Suppressor macrophage treated with lipopolysaccharide for 4 hours (primary cell): ENCODE data around the gene ANKRD34A.
A peak's percentile ranks its signal among the peaks of the same experiment; 100 is the strongest.

Source experiments
- DNase-seq: peaks from one replicate; pipeline ENCODE4 v3.0.0-alpha.2; 2020

ANKRD34A gene

DNA sequence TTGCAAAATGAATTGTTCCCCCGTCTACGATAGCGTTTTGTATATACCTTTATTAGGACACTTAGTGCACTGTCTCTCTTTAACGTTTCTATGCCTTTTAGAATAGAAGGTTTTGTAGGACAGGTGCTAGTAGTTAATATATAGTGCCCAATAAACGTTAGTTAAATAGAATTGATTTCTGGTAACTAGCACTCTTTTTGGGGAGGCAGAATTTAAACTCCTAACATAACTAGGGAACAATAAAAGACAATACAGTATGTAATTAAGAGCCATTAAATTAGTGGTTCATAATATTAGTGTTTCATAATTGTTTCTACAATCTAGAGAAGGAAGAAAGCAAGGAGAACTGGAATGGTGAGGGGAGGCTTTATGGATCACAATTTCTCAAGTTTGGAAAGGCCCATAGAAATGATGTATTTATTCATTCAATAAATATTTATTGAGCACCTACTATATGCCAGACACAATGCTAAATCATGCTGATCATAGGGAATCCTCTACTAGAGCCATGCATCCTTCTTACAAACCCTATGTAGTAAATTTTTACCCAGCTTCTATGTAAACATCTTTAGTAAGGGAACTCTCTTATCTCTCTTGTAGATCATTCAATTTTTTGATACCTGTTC, 857 bp upstream of the ANKRD34A start:
- DNase-seq: no peak

DNA sequence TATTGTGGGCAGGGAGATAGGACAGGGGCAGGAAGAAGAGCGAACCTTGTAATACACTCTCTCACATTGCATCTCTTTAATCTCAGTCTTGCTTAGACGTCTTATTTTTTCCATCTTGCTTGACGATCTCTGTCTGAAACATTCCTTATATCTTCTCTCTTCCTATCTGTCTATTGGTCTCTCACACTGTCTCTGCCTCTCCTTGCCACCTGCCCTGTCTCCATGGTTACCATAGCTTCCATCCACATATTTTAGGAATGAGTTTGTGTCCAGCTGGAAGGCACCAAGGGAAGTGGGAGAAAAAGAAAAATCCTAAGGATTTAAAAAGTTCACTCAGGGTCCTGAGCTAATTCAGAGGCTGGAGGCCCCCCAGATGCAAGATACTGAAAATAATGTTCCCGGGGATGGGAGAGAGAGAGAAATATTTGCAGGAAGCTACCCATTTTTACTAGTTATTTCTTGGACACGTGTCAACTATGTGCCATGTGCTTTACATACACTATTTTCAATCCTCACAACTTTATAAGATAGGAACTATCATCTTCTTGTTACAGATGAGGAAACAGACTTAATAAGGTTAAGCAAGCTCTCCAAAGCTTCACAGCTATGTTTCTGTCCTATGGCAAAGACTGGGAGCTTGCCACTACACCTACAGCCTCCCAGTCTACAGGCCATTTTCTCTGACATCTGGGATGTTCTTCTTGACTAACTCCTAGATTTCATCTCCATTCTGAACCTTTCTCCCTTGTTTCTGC, 933 bp downstream of the ANKRD34A start:
- DNase-seq: no peak

DNA sequence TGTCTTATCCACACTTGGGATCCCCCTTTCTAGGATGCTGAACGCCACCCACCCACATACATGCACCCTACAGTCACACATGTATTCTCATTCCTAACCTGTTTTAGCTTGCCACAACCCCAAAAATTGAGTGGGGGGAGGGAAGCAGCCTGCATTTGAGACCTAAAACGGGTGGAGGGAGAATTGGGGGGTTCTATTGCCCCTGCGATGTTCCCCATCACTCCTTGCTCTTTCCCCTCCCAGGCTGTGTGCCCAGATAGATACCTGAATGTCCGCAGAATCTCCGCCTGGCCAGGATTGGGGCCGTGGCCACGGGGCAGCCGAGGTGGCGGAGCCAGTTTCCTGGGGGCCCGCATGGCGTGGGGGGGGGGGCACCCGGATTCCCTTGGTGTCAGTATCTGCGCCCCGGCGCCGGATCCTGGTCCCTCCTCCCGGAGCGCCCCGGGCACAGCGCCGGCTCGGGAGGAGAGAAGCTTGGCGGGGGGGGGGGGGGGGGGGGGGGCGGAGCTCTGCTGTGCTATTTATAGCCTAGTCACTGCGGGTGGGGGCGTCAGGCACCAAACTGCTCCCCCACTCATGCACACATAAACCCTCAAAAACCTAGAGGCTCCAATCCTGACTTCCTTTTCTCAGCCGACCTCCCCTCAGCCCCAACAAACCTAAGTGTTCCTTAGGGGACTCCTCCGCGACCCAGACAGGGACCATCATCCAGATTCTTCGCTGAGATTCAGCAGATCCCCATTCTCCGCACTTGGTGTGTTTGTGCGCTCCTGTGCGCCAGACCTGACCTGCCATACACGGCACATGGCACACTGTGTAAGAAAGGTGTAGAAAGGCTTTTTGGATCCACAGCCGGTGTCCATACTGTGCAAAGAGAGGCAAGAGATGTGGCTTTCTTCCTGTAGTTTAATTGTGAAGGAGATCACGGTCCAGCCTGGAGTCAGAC, 1.9 kb downstream of the ANKRD34A start:
- DNase-seq: no peak

DNA sequence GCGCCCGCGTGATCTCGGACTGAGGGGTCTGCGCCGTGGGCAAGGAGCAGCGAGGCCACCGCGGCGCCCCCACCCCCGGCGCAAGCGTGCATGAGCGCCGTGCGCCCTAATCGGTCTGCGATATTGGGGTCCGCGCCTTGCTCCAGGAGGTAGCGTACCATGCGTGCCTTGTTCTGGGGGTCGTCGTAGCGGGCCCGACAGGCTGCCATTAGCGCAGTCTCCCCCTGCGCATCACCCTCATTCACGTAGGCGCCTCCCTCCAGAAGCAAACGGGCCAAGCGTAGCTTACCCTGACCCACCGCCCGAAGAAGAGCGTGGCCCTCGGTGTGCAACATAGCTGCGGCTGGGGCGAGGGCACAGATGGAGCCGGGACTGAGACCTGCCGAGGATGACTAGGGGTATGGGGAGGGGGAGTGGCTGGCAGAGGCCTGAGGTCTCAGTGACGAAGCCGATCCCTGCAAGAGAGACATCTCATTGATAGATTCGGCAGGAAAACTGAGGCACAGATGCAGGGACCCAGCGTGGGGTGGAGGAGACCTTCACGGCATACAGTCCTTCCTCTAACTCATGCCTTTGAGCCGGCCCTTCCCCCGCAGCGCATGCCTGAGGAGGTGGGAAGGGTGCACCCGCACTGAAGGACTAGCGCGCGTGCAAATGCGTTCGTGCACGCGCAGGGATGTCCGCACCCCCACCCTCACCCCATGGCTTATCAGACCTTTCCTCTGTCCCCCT, 2.8 kb downstream of the ANKRD34A start:
- DNase-seq: no peak

DNA sequence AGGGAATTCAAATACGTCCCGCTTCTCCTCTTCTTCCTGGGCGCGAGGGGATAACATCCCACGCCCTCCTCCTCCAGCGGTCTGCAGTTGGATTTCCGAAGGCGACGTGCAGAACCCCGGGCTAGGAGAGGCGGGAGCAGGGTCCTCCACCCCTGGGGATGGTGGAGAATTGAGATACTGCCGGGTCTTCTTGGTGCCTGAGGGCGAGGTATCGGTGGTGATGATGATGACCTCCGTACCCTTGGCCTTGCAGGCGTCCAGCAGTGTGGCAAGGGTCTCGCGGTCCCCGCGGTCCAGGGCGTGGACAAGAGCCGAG, 3.3 kb downstream of the ANKRD34A start:
- DNase-seq: no peak

DNA sequence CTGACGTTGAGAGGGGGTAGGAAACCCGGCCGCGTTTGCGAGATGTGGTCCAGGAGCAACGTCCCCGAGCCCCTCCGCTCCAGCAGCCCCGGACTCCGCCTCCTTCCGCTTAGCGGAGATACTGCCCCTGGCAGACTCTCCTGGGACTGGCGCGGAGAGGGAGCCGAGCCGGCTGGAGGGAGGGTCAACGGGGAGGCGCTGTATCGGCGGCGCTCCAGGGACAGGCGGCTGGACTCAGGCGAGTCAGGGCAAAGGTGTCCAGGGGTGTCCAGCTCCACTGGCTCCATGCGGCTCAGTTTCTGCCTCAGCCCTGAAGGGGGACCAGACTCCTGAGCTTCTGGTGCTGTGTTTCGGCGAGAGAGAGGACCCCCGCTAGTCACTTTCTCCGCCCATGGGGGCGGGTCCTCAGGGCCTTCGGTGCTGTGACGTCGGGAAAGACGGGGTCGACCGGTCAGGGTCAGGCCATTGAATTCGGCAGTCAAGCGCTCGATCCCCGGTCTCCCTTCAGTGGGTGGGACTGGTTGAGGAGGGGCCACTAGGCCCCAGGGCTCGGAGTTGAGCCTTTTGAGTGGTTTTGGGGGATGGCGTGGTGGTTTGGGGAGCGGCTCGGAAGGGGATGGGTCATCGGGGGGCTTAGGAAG, 3.8 kb downstream of the ANKRD34A start:
- peak; percentile 64 for DNase-seq

DNA sequence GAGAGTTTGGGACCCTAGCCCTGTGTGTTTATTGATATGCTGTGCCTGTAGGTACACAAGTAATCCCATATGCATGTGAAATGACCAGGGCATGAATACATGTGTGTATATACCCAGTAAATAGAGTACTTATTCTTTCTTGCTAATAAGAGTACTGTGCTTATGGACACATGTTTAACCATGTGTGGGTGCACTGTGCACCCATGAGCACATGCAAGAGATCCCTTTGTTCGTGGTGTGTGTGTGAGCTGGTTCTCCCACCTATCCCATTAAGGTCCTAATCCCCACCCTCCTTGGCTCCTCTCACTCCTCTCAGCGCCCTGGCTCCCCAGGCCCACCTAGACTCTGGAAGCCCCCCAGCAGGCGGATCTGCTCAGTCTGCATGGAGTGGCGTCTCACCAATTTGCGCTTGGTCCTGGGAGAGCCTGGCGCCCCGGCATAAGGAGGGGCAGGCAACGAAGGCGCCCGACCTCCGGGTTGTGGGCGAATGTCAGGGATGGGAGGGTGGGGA, 4.4 kb downstream of the ANKRD34A start:
- DNase-seq: no peak

DNA sequence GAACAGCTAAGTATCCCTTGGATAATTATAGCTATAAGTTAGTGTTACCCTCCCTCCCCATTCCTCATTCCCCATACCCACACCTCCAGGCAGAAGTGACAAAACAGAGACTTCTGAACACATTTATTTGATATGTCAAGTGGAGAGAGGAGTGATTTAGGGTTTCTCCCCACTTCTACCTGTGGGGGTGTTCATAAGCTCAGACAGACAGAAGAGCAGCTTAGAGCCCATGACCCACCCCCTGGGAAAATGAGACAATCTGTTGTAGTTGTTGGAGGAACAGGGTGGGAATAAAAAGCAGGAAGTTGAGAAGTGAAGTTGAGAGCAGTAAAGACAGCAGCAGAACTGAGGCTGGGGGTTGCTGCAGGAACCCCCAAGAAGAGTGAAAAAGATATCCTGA, 5.0 kb downstream of the ANKRD34A start:
- no peak for DNase-seq

DNA sequence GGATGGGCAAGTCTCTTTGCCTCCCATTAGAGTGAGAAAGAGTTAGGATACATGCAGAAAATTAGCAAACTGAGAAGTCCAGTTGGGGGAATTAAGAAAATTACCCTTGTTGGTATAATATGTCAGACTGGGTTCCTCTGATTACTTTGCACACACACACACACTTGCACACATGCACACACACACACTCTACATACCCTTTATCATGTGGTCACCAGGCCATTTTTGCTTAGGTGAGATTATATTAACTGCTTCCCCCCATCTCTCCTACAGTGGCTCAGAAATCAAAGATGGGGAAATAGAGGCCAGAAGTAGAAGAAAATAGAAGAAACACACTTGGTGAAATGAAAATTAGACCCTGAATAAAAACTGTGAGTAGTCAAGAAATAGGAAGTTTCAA, 5.6 kb downstream of the ANKRD34A start:
- no peak for DNase-seq

DNA sequence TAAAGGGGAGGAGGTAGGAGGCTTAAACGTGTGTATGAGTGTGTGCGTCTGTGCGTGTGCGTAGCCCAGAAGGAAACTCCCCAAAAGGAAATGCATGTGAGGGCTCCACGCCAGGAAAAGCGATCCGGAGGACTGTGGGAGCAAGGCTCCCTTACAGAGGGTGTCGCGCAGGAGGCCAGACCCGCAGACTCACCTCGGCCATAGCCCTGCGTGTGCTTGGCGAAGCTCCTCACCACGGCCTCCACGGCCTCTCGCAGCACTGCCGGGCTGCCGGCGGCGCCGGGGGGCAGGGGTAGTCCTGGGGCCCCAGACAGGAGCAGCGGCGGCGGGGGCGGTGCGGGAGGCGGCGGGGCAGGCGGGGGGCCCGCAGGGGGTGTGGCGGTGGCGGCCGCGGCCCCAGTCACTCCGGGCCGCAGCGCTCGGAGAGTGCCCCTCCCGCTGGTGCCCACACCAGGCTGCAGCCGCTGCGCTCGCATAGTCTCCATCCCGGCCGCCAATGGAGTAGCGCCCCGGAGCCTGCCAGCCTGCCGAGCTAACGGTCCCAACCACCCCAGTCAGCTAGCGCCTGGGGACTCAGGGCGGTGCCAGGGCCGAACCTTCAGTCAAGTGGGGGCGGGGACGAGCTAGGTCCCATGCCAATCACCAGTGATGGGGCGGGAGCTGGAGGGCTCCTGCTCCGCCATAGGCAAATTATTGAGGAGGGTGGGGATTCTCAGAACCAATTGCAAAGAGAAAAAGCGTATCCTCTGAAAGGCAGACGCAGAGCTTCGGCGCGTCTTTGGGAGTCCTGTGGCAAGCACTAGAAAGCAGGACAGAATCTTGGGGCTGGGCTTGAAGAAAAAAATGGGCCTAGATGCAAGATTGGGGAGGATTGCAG, 6.7 kb downstream of the ANKRD34A start, which contains the start of gene LIX1L:
Gene LIX1L, minus strand, starts transcription at position 575 of the 877 bp plus-strand sequence. Its CDS starts 90 bp downstream, at position 485.
- peak; percentile 97 for DNase-seq

DNA sequence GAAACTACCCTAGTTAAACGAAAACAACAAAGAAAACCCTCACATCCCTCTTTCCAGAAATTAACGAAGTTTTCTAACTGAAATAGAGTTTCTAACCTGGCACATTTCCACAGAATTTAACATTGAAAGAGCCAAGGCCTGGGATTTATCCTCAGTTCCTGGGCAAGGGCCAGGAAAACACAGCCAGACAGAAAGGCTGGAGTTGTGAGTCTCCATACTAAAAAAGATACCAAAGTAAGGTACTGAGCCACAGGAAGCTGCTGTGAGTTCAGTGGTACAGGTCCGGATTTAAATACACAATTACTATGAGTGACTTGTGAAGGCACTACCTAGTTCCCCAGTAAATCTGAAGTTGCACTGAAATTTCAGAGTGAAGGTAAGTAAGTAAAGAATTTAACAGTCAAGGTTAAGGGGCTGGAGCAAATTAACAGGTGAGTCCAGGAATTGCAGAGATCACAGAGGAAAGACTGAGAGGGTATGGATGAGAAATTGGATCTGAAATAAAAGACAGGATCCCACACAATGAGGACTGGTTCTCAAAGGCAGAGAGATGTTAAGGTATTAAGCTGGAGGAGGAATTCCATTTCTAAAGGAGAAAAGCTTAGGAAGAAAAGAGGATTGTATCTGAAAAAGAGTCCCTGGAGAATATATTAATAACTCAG, 7.5 kb downstream of the ANKRD34A start:
- no peak for DNase-seq

DNA sequence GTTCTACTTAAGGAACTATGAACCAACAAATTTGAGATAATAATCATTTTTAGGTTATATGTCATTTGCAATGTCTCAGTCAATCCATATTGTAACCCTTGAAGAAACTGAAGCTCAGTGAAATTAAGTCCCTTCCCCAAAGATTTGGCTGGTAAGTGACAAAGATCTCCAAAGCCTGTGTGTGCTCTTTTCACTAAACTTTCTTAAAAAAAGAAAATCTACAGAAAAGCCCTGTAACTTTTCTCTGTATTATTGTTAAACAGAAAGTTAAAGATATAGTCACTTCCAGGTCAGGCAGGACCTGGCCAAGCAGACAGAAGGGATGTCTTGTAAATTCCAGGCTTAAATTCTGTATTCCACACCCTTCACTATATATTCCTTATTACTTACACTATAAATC, 8.0 kb downstream of the ANKRD34A start:
- DNase-seq: no peak

DNA sequence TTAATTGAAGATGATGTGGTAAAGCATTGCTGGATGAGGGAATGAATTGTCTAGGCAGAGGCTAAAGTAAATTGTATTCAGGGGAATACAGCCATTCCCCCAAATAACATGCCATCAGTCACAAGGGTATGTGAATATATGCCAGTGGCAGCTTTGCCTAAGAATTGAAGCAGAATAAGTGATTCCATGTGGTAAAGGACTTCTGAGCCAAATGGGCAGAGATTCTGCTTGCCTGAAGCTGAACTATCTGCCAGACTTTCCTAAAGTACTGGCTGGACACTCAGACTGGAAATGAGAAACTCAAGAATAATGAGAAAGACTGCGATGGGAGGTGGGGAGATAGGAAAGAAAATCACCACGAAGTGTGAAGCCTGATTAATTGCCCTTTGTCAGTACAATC, 8.9 kb downstream of the ANKRD34A start:
- no peak for DNase-seq

DNA sequence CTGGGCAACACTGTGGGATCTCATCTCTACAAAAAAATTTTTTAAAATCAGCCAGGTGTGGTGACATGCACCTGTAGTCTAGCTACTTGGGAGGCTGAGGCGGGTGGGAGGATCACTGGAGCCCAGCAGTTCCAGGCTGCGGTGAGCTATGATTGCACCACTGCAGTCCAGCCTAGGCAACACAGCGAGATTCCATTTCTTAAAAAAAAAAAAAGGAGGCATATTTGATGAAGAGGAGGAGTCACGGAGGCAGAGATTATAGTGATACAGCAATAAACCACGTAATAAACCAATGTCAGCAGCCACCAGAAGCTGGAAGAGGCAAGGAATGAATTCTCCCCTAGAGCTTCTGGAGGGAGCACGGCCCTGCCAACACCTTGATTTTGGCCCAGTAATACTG, 10.5 kb downstream of the ANKRD34A start:
- no peak for DNase-seq

DNA sequence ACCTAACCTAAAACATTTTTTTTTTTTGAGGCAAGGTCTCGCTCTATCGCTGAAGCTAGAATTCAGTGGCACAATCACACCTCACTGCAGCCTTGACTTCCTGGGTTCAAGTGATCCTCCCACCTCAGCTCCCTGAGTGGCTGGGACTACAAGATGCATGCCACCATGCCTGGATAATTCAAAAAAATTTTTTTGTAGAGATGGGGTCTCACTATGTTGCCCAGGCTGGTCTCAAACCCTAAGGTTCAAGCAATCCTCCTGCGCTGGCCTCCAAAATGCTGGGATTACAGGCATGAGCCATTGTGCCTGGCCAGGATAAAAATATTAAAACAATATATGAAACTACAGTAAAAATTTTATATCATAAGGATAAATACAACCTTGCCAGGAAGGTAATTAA, 11.5 kb downstream of the ANKRD34A start:
- no peak for DNase-seq

DNA sequence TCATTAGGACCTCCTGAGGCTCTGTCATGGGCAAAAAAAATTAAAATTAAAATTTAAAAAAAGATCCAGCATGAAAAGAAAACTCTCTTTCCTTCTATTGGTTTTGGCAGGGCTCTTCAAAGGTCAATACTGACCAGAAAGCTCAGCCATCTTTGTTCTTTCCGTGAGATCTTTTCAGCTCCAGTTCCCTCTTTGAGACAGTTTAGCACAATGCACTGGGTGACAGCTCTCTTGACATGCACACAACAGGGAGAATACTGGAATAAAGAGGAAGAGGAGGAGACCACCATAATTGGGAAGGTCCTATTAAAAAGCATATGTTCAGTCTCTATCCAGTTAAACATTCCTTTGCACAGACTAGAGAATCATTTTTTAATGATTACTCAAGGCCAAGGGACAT, 12.8 kb downstream of the ANKRD34A start:
- DNase-seq: no peak

DNA sequence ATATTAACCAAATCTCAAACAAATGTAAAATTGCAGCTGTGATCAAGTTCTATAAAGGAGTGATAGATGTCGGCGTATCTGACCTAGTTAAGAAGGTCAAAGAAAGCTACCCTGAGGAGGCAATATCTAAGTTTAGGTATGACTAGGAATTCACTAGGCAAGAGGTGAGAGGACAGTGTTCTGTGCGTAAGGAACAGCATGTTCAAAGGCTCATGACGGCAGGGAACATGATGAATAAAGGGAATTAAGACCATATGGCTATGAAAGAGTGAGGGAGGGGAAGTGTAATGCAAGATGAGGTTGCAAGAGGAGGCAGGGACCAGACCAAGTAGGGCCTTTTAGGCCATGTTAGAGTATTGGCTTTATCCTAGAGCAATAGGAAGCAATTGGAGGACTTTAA, 15.2 kb downstream of the ANKRD34A start:
- DNase-seq: no peak

DNA sequence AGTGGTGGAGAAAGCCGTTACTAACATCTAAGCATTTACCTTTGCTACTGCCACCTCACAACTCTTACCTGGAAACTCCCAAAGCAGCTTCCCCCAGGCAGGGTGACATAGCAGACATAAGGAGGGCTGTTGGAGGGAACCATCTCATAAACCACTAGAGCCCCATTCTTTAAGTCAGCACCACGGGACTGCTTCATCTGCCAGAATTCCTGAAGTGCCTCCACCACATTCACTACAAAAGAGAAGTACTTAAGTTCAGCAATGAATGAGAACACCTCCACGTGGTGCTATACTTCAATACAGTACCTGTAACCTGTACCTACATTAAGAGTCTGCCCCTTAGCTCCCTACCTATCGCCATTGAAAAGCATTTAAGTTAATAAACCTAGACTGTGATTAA, 16.8 kb downstream of the ANKRD34A start:
- no peak for DNase-seq

DNA sequence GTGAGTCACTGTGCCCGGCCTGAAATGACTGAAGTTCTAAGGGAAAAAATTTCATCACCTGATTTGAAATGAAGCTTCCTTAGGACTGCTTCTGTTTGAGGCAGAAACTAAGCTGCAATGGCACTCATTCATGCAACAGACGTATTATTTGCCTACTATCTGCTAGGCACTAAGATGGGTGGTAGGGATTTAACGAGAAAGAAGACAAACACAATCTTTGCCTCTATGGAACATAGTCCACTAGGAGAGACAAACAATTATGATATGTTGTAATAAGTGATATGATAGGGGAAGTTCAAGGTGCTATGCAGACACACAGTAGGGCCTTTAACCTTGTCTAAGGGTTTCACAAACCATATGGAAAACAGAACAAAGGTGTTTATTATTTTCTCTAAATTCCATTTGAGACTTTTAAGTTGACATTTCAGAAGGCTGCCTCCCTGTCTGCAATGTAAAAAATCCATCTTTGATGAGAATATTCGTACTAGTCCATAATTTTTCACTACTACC, 17.8 kb downstream of the ANKRD34A start:
- DNase-seq: no peak

DNA sequence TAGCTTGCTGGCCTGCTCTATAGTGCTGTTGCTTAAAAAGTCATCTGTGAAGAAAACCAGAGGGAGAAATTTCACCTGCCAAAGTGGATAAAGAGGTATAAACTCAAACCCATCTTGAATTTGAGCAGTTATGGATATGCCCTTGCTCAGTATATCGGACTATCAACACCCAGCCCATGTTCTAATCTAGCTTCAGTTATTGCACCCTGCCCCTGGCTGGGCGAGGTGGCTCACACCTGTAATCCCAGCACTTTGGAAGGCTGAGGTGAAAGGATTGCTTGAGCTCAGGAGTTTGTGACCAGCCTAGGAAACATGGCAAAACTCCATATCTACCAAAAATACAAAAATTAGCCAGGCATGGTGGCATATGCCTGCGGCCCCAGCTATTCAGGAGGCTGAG, 19.8 kb downstream of the ANKRD34A start:
- DNase-seq: no peak
